ENCODE data around the gene ALDOB. TPM values are rescaled to one million over a fixed set of nuclear protein-coding genes. Genes with fewer than 3 reads are reported as not detected.

Gene ALDOB
- total and polyA plus RNA-seq, 2 of the 13 experiments (the other 11 are each of a cell fraction or from before 2014, with no cell fraction given): 0.29 to 0.97 TPM

DNA sequence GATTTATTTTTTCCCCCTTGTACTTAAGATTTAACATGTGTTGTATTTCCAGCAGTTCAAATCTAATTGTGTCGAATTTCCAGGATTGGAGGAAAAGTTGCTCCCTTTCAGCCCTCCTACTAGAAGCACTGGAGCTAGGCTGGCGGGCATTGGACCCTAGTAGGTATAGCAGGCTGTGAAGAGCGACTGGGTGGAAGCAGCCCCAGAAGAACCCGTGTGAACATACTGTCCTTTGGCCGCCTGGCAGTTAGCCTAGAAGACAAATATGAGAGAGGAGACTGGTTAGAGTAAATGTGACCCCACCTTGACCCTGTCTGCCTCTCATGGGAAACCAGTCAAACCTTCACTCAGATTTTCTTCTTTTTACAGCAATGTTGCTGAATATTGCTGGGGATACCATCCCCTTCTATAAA is 13.9 kb downstream of the ALDOB start (continued):
- TF ChIP-seq SRSF9 (IDR thresholded peaks at IDR 0.05; ENCODE audit: borderline replicate concordance, insufficient read depth, low read depth, low read length, poor library complexity, severe bottlenecking) (no peak), SRSF4 (IDR thresholded peaks at IDR 0.05; ENCODE audit: low read depth, low read length, poor library complexity, severe bottlenecking) (no peak), AGO1 (IDR thresholded peaks at IDR 0.05; ENCODE audit: low read depth, low read length, poor library complexity, severe bottlenecking) (no peak), TFE3 (CRISPR knock-in tag; IDR thresholded peaks at IDR 0.05) (0 out of 2 replicates have a peak, but pooled peaks have one; percentile 39), ZFP36L1 (CRISPR knock-in tag; IDR thresholded peaks at IDR 0.05) (no peak), ZNF24 (IDR thresholded peaks at IDR 0.05) (0 out of 2 replicates have a peak, but pooled peaks have one; percentile 23), ZGPAT (CRISPR knock-in tag; IDR thresholded peaks at IDR 0.05) (peak; percentile 78; the same call in 1 of the 2 replicates), ZNF557 (CRISPR knock-in tag; IDR thresholded peaks at IDR 0.05) (0 out of 2 replicates have a peak, but pooled peaks have one; percentile 31), GLMP (CRISPR knock-in tag; IDR thresholded peaks at IDR 0.05; ENCODE audit: borderline replicate concordance) (no peak), KAT7 (CRISPR knock-in tag; IDR thresholded peaks at IDR 0.05; ENCODE audit: borderline replicate concordance) (no peak), RFX5 (IDR thresholded peaks at IDR 0.05; ENCODE audit: low read depth, low read length) (no peak), CREB1 (IDR thresholded peaks at IDR 0.05) (no peak), CREB1 (CRISPR knock-in tag; IDR thresholded peaks at IDR 0.05) (peak; percentile 69), TSC22D2 (CRISPR knock-in tag; IDR thresholded peaks at IDR 0.05; ENCODE audit: borderline replicate concordance) (no peak), ZNF570 (CRISPR knock-in tag; IDR thresholded peaks at IDR 0.05; ENCODE audit: borderline replicate concordance) (no peak), WIZ (CRISPR knock-in tag; IDR thresholded peaks at IDR 0.05) (no peak), BRCA1 (CRISPR knock-in tag; IDR thresholded peaks at IDR 0.05) (no peak), FOSL2 (CRISPR knock-in tag; IDR thresholded peaks at IDR 0.05) (peak; percentile 57), SP5 (CRISPR knock-in tag; IDR thresholded peaks at IDR 0.05; ENCODE audit: borderline replicate concordance, low read depth) (no peak), CREBL2 (CRISPR knock-in tag; IDR thresholded peaks at IDR 0.05; ENCODE audit: borderline replicate concordance) (no peak), SATB2 (CRISPR knock-in tag; IDR thresholded peaks at IDR 0.05) (no peak), ZBTB21 (CRISPR knock-in tag; IDR thresholded peaks at IDR 0.05) (no peak), NFYB (CRISPR knock-in tag; IDR thresholded peaks at IDR 0.05) (no peak)
- TF ChIP-seq, protein P1, sequence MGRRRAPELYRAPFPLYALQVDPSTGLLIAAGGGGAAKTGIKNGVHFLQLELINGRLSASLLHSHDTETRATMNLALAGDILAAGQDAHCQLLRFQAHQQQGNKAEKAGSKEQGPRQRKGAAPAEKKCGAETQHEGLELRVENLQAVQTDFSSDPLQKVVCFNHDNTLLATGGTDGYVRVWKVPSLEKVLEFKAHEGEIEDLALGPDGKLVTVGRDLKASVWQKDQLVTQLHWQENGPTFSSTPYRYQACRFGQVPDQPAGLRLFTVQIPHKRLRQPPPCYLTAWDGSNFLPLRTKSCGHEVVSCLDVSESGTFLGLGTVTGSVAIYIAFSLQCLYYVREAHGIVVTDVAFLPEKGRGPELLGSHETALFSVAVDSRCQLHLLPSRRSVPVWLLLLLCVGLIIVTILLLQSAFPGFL (CRISPR knock-in tag; IDR thresholded peaks at IDR 0.05): no peak
- TF ChIP-seq, protein P2, sequence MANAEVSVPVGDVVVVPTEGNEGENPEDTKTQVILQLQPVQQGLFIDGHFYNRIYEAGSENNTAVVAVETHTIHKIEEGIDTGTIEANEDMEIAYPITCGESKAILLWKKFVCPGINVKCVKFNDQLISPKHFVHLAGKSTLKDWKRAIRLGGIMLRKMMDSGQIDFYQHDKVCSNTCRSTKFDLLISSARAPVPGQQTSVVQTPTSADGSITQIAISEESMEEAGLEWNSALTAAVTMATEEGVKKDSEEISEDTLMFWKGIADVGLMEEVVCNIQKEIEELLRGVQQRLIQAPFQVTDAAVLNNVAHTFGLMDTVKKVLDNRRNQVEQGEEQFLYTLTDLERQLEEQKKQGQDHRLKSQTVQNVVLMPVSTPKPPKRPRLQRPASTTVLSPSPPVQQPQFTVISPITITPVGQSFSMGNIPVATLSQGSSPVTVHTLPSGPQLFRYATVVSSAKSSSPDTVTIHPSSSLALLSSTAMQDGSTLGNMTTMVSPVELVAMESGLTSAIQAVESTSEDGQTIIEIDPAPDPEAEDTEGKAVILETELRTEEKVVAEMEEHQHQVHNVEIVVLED (CRISPR knock-in tag; IDR thresholded peaks at IDR 0.05; ENCODE audit: borderline replicate concordance): 0 out of 2 replicates have a peak, but pooled peaks have one; percentile 62
